ENCODE results near the gene FAT1. TPM values are rescaled to one million over a fixed set of nuclear protein-coding genes. Genes with fewer than 3 reads are reported as not detected.

Gene FAT1
- total and polyA plus RNA-seq, 2 donors (not counting 3 experiments of a cell fraction or from before 2014, with no cell fraction given), result 9.2 to 9.8 TPM

GRCh38 chr4:186727977-186728519 lies 4.4 kb upstream of the FAT1 start:
- no peak overlapping the region for H3K27ac ChIP-seq (ENCODE audit: insufficient read depth, low read depth, low read length)
- CTCF ChIA-PET, result no interaction called here

More at GRCh38 chr4:186727977-186728519, 4.4 kb upstream of the FAT1 start:
- dilution Hi-C loops (cut with MboI; ENCODE audit: extremely low pct_ligation_motif_present, low sequenced_read_pairs), result no loop called here
- POLR2A ChIA-PET, result no interaction called here
- Histone ChIP-seq H4K20me1 (replicated peaks; ENCODE audit: control insufficient read depth, extremely low read depth, insufficient read depth, low read length) (no peaks in the 10 kb centered on the region), H3K36me3 (ENCODE audit: control insufficient read depth in 2 of 2, extremely low read depth in 1 of 2, insufficient read depth in 2 of 2, low read length in 2 of 2) (no peaks in the 10 kb centered on the region), H3K4me3 (replicated peaks in 1 of 3; ENCODE audit: insufficient read depth in 1 of 3, low read depth in 1 of 3, low read length in 3 of 3) (no peak overlapping the region), H3K9ac (replicated peaks; ENCODE audit: extremely low read depth, insufficient read depth, low read length) (no peak overlapping the region), H2AFZ (ENCODE audit: low read depth, low read length) (no peak overlapping the region), H3K4me1 (ENCODE audit: control insufficient read depth, extremely low read depth, insufficient read depth, low read length) (peaks cover 32% of the 10 kb centered on the region), H3K9me1 (replicated peaks; ENCODE audit: control insufficient read depth, extremely low read depth, insufficient read depth, low read length) (no peaks in the 10 kb centered on the region), H3K4me2 (ENCODE audit: insufficient read depth, low read length) (no peak overlapping the region), H3K27me3 (ENCODE audit: control insufficient read depth in 2 of 2, insufficient read depth in 2 of 2, low read length in 2 of 2) (peaks cover 26 to 55% of the 10 kb centered on the region in 2 experiments), H3K9me3 (replicated peaks; ENCODE audit: control insufficient read depth, insufficient read depth, low read length) (no peaks in the 10 kb centered on the region), H3K79me2 (ENCODE audit: control insufficient read depth, insufficient read depth, low read length) (no peaks in the 10 kb centered on the region)
- DNase-seq (ENCODE audit: low read depth, low spot score) (no peak), FAIRE-seq (no peak)
- intact Hi-C loops (cut with micrococcal nuclease), result loop anchor here (2.0 to 10.0 kb wide), 2 partner anchors 209 to 357 kb away; no protein-coding TSS in a partner anchor
- no TSS peak for BruUV-seq (replicated peaks)
- TF ChIP-seq FOS (IDR thresholded peaks at IDR 0.05; ENCODE audit: borderline replicate concordance, insufficient read depth, low read length) (no peak), CTCF (IDR thresholded peaks at IDR 0.05; ENCODE audit: extremely low read depth in 1 of 2, insufficient read depth in 1 of 2, low read depth in 1 of 2, low read length in 2 of 2) (no peak), MYC (IDR thresholded peaks at IDR 0.05; ENCODE audit: low read depth, low read length) (no peak), GATA2 (IDR thresholded peaks at IDR 0.05; ENCODE audit: insufficient read depth, insufficient read length, low read depth, low read length) (no peak)
- TF ChIP-seq, protein P1, sequence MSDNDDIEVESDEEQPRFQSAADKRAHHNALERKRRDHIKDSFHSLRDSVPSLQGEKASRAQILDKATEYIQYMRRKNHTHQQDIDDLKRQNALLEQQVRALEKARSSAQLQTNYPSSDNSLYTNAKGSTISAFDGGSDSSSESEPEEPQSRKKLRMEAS (IDR thresholded peaks at IDR 0.05; ENCODE audit: insufficient read depth, insufficient read length), result no peak
